T-cell (primary cell): ENCODE results near the gene COL23A1. TPM values are rescaled to one million over a fixed set of nuclear protein-coding genes. Genes with fewer than 3 reads are reported as not detected.
"Not testable (repeated sequence)": the region's sequence is repeated elsewhere in the genome, so short reads cannot be mapped to it uniquely, and the experiment has no call there.

Source experiments
- ATAC-seq, 4 experiments: fragments of 200-7000 bp in 3 of 4; fragments of 150-1000 bp in 1 of 4; cut with Tn5 transposase; replicated peaks in 1 of 4; 1 replicate in 3 of 4; 2 replicates in 1 of 4; pipeline ENCODE4 v1.10.0; 2021; ENCODE audit warnings: moderate library complexity in 3 of 4, mild to moderate bottlenecking in 2 of 4, moderate number of reproducible peaks in 1 of 4
- CTCF ChIA-PET, 2 donors: fragments of 300-600 bp; sonication (Branson Sonifier 250); formaldehyde crosslinking; loops; one replicate each; lab custom pipeline; 2022; ENCODE audit warnings: antibody characterized with exemption in 2 of 2; lab: Charles Lee
- POLR2A ChIA-PET, 2 donors: fragments of 300-600 bp; sonication (Branson Sonifier 250); formaldehyde crosslinking; loops; one replicate each; lab custom pipeline; 2022; ENCODE audit warnings: antibody characterized with exemption in 2 of 2; lab: Charles Lee
- DNase-seq, 35 experiments: peaks; one replicate each; pipeline versions ENCODE4 v3.0.0 to v3.0.0-alpha.2; 2013 to 2023
- H3K27ac ChIP-seq: one replicate; pipeline ENCODE4 v1.5.1; 2013; ENCODE audit warnings: low read length
- H3K27me3 ChIP-seq, 2 experiments: replicated peaks in 1 of 2; 1 replicate in 1 of 2; 2 replicates in 1 of 2; pipeline versions ENCODE4 v1.6.1 to v1.7.0; 2013; ENCODE audit warnings: low read length in 1 of 2, mixed read lengths in 1 of 2; ENCODE audit not compliant: control insufficient read depth in 2 of 2, insufficient read depth in 2 of 2; ENCODE audit errors: extremely low read depth in 1 of 2
- H3K36me3 ChIP-seq, 2 donors: 1 replicate in 1 of 2; 2 replicates in 1 of 2; pipeline versions ENCODE4 v1.6.1 to v1.7.0; 2013; ENCODE audit warnings: low read length in 1 of 2; ENCODE audit not compliant: control insufficient read depth in 2 of 2, insufficient read depth in 1 of 2; ENCODE audit errors: extremely low read depth in 1 of 2
- H3K4me1 ChIP-seq, 2 experiments: 1 replicate in 1 of 2; 2 replicates in 1 of 2; pipeline versions ENCODE4 v1.6.1 to v1.7.0; 2013; ENCODE audit warnings: low read length in 2 of 2, mixed read lengths in 1 of 2; ENCODE audit not compliant: insufficient read depth in 2 of 2, control insufficient read depth in 1 of 2; ENCODE audit errors: extremely low read depth in 1 of 2
- H3K4me3 ChIP-seq, 2 donors: 1 replicate in 1 of 2; 2 replicates in 1 of 2; pipeline versions ENCODE4 v1.5.1 to v1.7.0; 2013; ENCODE audit warnings: mild to moderate bottlenecking in 2 of 2, low read length in 1 of 2, moderate library complexity in 1 of 2; ENCODE audit not compliant: control insufficient read depth in 1 of 2; ENCODE audit errors: extremely low read depth in 1 of 2
- H3K9me3 ChIP-seq: 2 replicates; pipeline ENCODE4 v1.7.0; 2013
- H3K27ac Mint-ChIP-seq, 2 donors: one replicate each; pipeline ENCODE4 v1.8.0; 2020 to 2021; ENCODE audit warnings: mild to moderate bottlenecking in 2 of 2, mixed read lengths in 2 of 2
- H3K27me3 Mint-ChIP-seq, 2 donors: one replicate each; pipeline ENCODE4 v1.8.0; 2021 to 2022; ENCODE audit warnings: mixed read lengths in 2 of 2
- H3K36me3 Mint-ChIP-seq: one replicate; pipeline ENCODE4 v1.8.0; 2021; ENCODE audit warnings: mixed read lengths
- H3K4me1 Mint-ChIP-seq, 3 donors: one replicate each; pipeline ENCODE4 v1.8.0; 2020 to 2022; ENCODE audit warnings: mixed read lengths in 3 of 3, mild to moderate bottlenecking in 1 of 3
- H3K4me3 Mint-ChIP-seq, 3 donors: one replicate each; pipeline ENCODE4 v1.8.0; 2020 to 2022; ENCODE audit warnings: mild to moderate bottlenecking in 3 of 3, mixed read lengths in 3 of 3, moderate library complexity in 3 of 3
- H3K9me3 Mint-ChIP-seq, 3 donors: one replicate each; pipeline ENCODE4 v1.8.0; 2020 to 2022; ENCODE audit warnings: mixed read lengths in 3 of 3
- WGBS: methylation state at CpG from one replicate; pipeline ENCODE4 v1.1.5; 2013; ENCODE audit warnings: missing lambda C conversion rate; ENCODE audit not compliant: insufficient coverage; 5-methylcytosine and 5-hydroxymethylcytosine counted together
- total RNA-seq, 35 experiments: library from RNA in 6 of 35; stranded (reverse) in 6 of 35; fragments of 120-200 nt in 1 of 35; gene quantifications; one replicate each; pipeline versions ENCODE4 v1.2.1 to v1.2.4 and lab custom pipeline; 2013 to 2026

Gene COL23A1
- total RNA-seq, 5 donors from 2014 or later (not counting 1 experiment from before 2014, with no cell fraction given): 0.07 to 0.13 TPM; not detected in 3

GRCh38 chr5:178490935-178491652, 99.1 kb downstream of the COL23A1 start:
- CTCF ChIA-PET: no interaction called here
- 81% methylated on average over 6 of the region's 11 CpGs for WGBS
- Histone ChIP-seq H3K27me3 (peaks cover 0 to 30% of the 10 kb centered on the region in 2 experiments), H3K9me3 (no peaks in the 10 kb centered on the region), H3K27ac (no peak overlapping the region), H3K4me1 (no peaks in the 10 kb centered on the region), H3K4me3 (no peak overlapping the region), H3K36me3 (no peaks in the 10 kb centered on the region)
- Mint-ChIP-seq H3K36me3 (no peaks in the 10 kb centered on the region), H3K4me3 (no peak overlapping the region), H3K9me3 (no peaks in the 10 kb centered on the region), H3K27ac (no peak overlapping the region), H3K27me3 (peaks cover 3 to 25% of the 10 kb centered on the region in 2 donors), H3K4me1 (no peaks in the 10 kb centered on the region)
- DNase-seq (no peak), ATAC-seq (no peak)
- POLR2A ChIA-PET: no interaction called here

- DNase-seq (no peak), ATAC-seq (no peak)
- peaks cover 0 to 27% of the 10 kb centered on the region in 2 experiments for H3K27me3 ChIP-seq
- no peaks in the 10 kb centered on the region for H3K36me3 ChIP-seq
- Mint-ChIP-seq H3K4me3 (no peak overlapping the region), H3K27me3 (peaks cover 3 to 28% of the 10 kb centered on the region in 2 donors), H3K4me1 (no peaks in the 10 kb centered on the region), H3K9me3 (no peaks in the 10 kb centered on the region), H3K27ac (no peak overlapping the region), H3K36me3 (no peaks in the 10 kb centered on the region)
- 82% methylated on average over 7 of the region's 12 CpGs for WGBS
- ChIA-PET CTCF (no interaction called here), POLR2A (no interaction called here)
- H3K9me3 ChIP-seq: no peaks in the 10 kb centered on the region
- H3K4me1 ChIP-seq: no peaks in the 10 kb centered on the region
- no peak overlapping the region for H3K27ac ChIP-seq
- no peak overlapping the region for H3K4me3 ChIP-seq
Measured at GRCh38 chr5:178489271-178489976, 100.8 kb downstream of the COL23A1 start.

- ATAC-seq (no peak), DNase-seq (no peak)
- H3K27ac Mint-ChIP-seq: no peak overlapping the region
- Histone ChIP-seq H3K27ac (no peak overlapping the region), H3K27me3 (peaks cover 0 to 22% of the 10 kb centered on the region in 2 experiments), H3K9me3 (no peaks in the 10 kb centered on the region), H3K4me1 (peaks cover 0 to 6% of the 10 kb centered on the region in 2 experiments), H3K4me3 (no peak overlapping the region), H3K36me3 (no peaks in the 10 kb centered on the region)
- ChIA-PET POLR2A (no interaction called here), CTCF (no interaction called here)
- WGBS: 63% methylated on average over 2 of the region's 8 CpGs
- H3K9me3 Mint-ChIP-seq: no peaks in the 10 kb centered on the region
- no peaks in the 10 kb centered on the region for H3K36me3 Mint-ChIP-seq
- H3K27me3 Mint-ChIP-seq: peaks cover 3 to 25% of the 10 kb centered on the region in 2 donors
- H3K4me1 Mint-ChIP-seq: peaks cover 3 to 4% (median 4%) of the 10 kb centered on the region in 3 donors
- H3K4me3 Mint-ChIP-seq: no peak overlapping the region
Measured at GRCh38 chr5:178488696-178489095, 101.5 kb downstream of the COL23A1 start.

- POLR2A ChIA-PET: no interaction called here
- no peak overlapping the region for H3K27ac Mint-ChIP-seq
Measured at GRCh38 chr5:178487911-178488600, 102.1 kb downstream of the COL23A1 start.

GRCh38 chr5:178486878-178487512, 103.2 kb downstream of the COL23A1 start:
- H3K27ac ChIP-seq, ATAC-seq, H3K9me3 ChIP-seq, H3K4me1 Mint-ChIP-seq, DNase-seq, CTCF ChIA-PET, H3K27ac Mint-ChIP-seq, H3K4me3 ChIP-seq, H3K36me3 Mint-ChIP-seq, H3K36me3 ChIP-seq, H3K9me3 Mint-ChIP-seq, H3K4me3 Mint-ChIP-seq: not testable (repeated sequence)
- Histone ChIP-seq H3K27me3 (peaks cover 0 to 22% of the 10 kb centered on the region in 2 experiments), H3K4me1 (peaks cover 3 to 11% of the 10 kb centered on the region in 2 experiments)
- H3K27me3 Mint-ChIP-seq: peaks cover 3 to 19% of the 10 kb centered on the region in 2 donors
- POLR2A ChIA-PET: interaction anchor here in 1 of 2 donors (0.7 kb wide), 1 partner anchor 10 kb away, joined by 3 read pairs; no protein-coding TSS in a partner anchor
- WGBS: 86% methylated on average over 6 of the region's 10 CpGs

More at GRCh38 chr5:178487911-178488600, 102.1 kb downstream of the COL23A1 start:
- Histone ChIP-seq H3K4me3 (no peak overlapping the region), H3K4me1 (peaks cover 3 to 11% of the 10 kb centered on the region in 2 experiments), H3K27ac (no peak overlapping the region), H3K9me3 (no peaks in the 10 kb centered on the region), H3K36me3 (no peaks in the 10 kb centered on the region), H3K27me3 (peaks cover 0 to 22% of the 10 kb centered on the region in 2 experiments)
- 95% methylated on average over 8 of the region's 9 CpGs for WGBS
- H3K4me3 Mint-ChIP-seq: no peak overlapping the region
- peaks cover 3 to 22% of the 10 kb centered on the region in 2 donors for H3K27me3 Mint-ChIP-seq
- CTCF ChIA-PET: no interaction called here
- DNase-seq (no peak), ATAC-seq (no peak)
- H3K4me1 Mint-ChIP-seq: peaks cover 8 to 9% (median 8%) of the 10 kb centered on the region in 3 donors
- no peaks in the 10 kb centered on the region for H3K36me3 Mint-ChIP-seq
- H3K9me3 Mint-ChIP-seq: no peaks in the 10 kb centered on the region

GRCh38 chr5:178486239-178486641, 104.0 kb downstream of the COL23A1 start:
- Histone ChIP-seq H3K27ac (no peak overlapping the region), H3K4me1 (peaks cover 3 to 11% of the 10 kb centered on the region in 2 experiments), H3K36me3 (no peaks in the 10 kb centered on the region), H3K4me3 (no peak overlapping the region), H3K27me3 (peaks cover 0 to 20% of the 10 kb centered on the region in 2 experiments), H3K9me3 (no peaks in the 10 kb centered on the region)
- WGBS: 84% methylated on average over 17 of the region's 17 CpGs
- POLR2A ChIA-PET: interaction anchor here in 1 of 2 donors (0.7 kb wide), 1 partner anchor 11 kb away, joined by 3 read pairs; no protein-coding TSS in a partner anchor
- DNase-seq: no peak
- peaks cover 3 to 19% of the 10 kb centered on the region in 2 donors for H3K27me3 Mint-ChIP-seq
- no peak overlapping the region for H3K4me3 Mint-ChIP-seq
- no peak for ATAC-seq
- CTCF ChIA-PET: no interaction called here
- H3K27ac Mint-ChIP-seq: no peak overlapping the region
- no peaks in the 10 kb centered on the region for H3K36me3 Mint-ChIP-seq
- H3K4me1 Mint-ChIP-seq: peaks cover 8 to 9% (median 8%) of the 10 kb centered on the region in 3 donors
- H3K9me3 Mint-ChIP-seq: no peaks in the 10 kb centered on the region
